ENCODE results near the gene PROC.

The PROC gene

DNA sequence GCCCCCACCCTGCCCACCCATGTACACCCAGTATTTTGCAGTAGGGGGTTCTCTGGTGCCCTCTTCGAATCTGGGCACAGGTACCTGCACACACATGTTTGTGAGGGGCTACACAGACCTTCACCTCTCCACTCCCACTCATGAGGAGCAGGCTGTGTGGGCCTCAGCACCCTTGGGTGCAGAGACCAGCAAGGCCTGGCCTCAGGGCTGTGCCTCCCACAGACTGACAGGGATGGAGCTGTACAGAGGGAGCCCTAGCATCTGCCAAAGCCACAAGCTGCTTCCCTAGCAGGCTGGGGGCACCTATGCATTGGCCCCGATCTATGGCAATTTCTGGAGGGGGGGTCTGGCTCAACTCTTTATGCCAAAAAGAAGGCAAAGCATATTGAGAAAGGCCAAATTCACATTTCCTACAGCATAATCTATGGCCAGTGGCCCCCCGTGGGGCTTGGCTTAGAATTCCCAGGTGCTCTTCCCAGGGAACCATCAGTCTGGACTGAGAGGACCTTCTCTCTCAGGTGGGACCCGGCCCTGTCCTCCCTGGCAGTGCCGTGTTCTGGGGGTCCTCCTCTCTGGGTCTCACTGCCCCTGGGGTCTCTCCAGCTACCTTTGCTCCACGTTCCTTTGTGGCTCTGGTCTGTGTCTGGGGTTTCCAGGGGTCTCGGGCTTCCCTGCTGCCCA, 9.3 kb downstream of the PROC start:
- 100% methylated on average over 5 of the region's 7 CpGs for WGBS (ENCODE audit: insufficient coverage)
- peaks cover 0 to 3% (median 0%) of the 10 kb centered on the region in 4 experiments for H3K36me3 ChIP-seq (ENCODE audit: control insufficient read depth in 4 of 4, insufficient read depth in 4 of 4, low read length in 3 of 4)
- peaks cover 0 to 6% (median 0%) of the 10 kb centered on the region in 5 experiments for H3K27me3 ChIP-seq (replicated peaks in 2 of 5; ENCODE audit: control insufficient read depth in 4 of 5, insufficient read depth in 5 of 5, low read length in 4 of 5)
- no peaks in the 10 kb centered on the region for H3K9me3 ChIP-seq (ENCODE audit: control extremely low read depth in 1 of 5, control insufficient read depth in 4 of 5, insufficient read depth in 2 of 5, low read depth in 1 of 5, low read length in 4 of 5)
- H3K27ac ChIP-seq (ENCODE audit: insufficient read depth in 1 of 2, low read depth in 1 of 2, low read length in 2 of 2, poor library complexity in 1 of 2, severe bottlenecking in 2 of 2) = no peak overlapping the region
- DNase-seq = no peak
- peaks cover 0 to 19% (median 13%) of the 10 kb centered on the region in 4 experiments for H3K4me1 ChIP-seq (ENCODE audit: control extremely low read depth in 1 of 4, control insufficient read depth in 4 of 4, insufficient read depth in 4 of 4, low read length in 3 of 4)
- CTCF ChIA-PET = interaction anchor here (2.9 kb wide), 1 partner anchor 52 kb away, joined by 11 read pairs; no protein-coding TSS in a partner anchor
- H3K4me3 ChIP-seq (ENCODE audit: control insufficient read depth in 1 of 7, extremely low read depth in 1 of 7, insufficient read depth in 4 of 7, low read depth in 2 of 7, low read length in 6 of 7) = no peak overlapping the region
- POLR2A ChIA-PET = no interaction called here

DNA sequence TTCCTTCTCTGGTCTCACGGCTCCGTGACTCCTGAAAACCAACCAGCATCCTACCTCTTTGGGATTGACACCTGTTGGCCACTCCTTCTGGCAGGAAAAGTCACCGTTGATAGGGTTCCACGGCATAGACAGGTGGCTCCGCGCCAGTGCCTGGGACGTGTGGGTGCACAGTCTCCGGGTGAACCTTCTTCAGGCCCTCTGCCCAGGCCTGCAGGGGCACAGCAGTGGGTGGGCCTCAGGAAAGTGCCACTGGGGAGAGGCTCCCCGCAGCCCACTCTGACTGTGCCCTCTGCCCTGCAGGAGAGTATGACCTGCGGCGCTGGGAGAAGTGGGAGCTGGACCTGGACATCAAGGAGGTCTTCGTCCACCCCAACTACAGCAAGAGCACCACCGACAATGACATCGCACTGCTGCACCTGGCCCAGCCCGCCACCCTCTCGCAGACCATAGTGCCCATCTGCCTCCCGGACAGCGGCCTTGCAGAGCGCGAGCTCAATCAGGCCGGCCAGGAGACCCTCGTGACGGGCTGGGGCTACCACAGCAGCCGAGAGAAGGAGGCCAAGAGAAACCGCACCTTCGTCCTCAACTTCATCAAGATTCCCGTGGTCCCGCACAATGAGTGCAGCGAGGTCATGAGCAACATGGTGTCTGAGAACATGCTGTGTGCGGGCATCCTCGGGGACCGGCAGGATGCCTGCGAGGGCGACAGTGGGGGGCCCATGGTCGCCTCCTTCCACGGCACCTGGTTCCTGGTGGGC, 10.0 kb downstream of the PROC start:
- Histone ChIP-seq H3K27me3 (replicated peaks in 2 of 5; ENCODE audit: control insufficient read depth in 4 of 5, insufficient read depth in 5 of 5, low read length in 4 of 5) (peaks cover 0 to 2% (median 0%) of the 10 kb centered on the region in 5 experiments), H3K9me3 (ENCODE audit: control extremely low read depth in 1 of 5, control insufficient read depth in 4 of 5, insufficient read depth in 2 of 5, low read depth in 1 of 5, low read length in 4 of 5) (no peaks in the 10 kb centered on the region), H3K4me3 (ENCODE audit: control insufficient read depth in 1 of 7, extremely low read depth in 1 of 7, insufficient read depth in 4 of 7, low read depth in 2 of 7, low read length in 6 of 7) (no peak overlapping the region), H3K4me1 (ENCODE audit: control extremely low read depth in 1 of 4, control insufficient read depth in 4 of 4, insufficient read depth in 4 of 4, low read length in 3 of 4) (peaks cover 0 to 14% (median 7%) of the 10 kb centered on the region in 4 experiments), H3K36me3 (ENCODE audit: control insufficient read depth in 4 of 4, insufficient read depth in 4 of 4, low read length in 3 of 4) (peaks cover 0 to 3% (median 0%) of the 10 kb centered on the region in 4 experiments), H3K27ac (ENCODE audit: insufficient read depth in 1 of 2, low read depth in 1 of 2, low read length in 2 of 2, poor library complexity in 1 of 2, severe bottlenecking in 2 of 2) (no peak overlapping the region)
- POLR2A ChIA-PET = no interaction called here
- CTCF ChIA-PET = interaction anchor here (2.9 kb wide), 1 partner anchor 51 kb away, joined by 11 read pairs; no protein-coding TSS in a partner anchor
- WGBS (ENCODE audit: insufficient coverage) = 95% methylated on average over 31 of the region's 36 CpGs
- DNase-seq = no peak

DNA sequence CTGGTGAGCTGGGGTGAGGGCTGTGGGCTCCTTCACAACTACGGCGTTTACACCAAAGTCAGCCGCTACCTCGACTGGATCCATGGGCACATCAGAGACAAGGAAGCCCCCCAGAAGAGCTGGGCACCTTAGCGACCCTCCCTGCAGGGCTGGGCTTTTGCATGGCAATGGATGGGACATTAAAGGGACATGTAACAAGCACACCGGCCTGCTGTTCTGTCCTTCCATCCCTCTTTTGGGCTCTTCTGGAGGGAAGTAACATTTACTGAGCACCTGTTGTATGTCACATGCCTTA, 10.5 kb downstream of the PROC start:
- CTCF ChIA-PET = interaction anchor here (1.1 to 2.9 kb wide), 2 partner anchors 13 to 50 kb away, joined by 6 to 11 read pairs; no protein-coding TSS in a partner anchor
- Histone ChIP-seq H3K4me1 (ENCODE audit: control extremely low read depth in 1 of 4, control insufficient read depth in 4 of 4, insufficient read depth in 4 of 4, low read length in 3 of 4) (peaks cover 0 to 9% (median 2%) of the 10 kb centered on the region in 4 experiments), H3K27ac (ENCODE audit: insufficient read depth in 1 of 2, low read depth in 1 of 2, low read length in 2 of 2, poor library complexity in 1 of 2, severe bottlenecking in 2 of 2) (no peak overlapping the region), H3K36me3 (ENCODE audit: control insufficient read depth in 4 of 4, insufficient read depth in 4 of 4, low read length in 3 of 4) (peaks cover 0 to 3% (median 0%) of the 10 kb centered on the region in 4 experiments), H3K9me3 (ENCODE audit: control extremely low read depth in 1 of 5, control insufficient read depth in 4 of 5, insufficient read depth in 2 of 5, low read depth in 1 of 5, low read length in 4 of 5) (no peaks in the 10 kb centered on the region), H3K27me3 (replicated peaks in 2 of 5; ENCODE audit: control insufficient read depth in 4 of 5, insufficient read depth in 5 of 5, low read length in 4 of 5) (no peaks in the 10 kb centered on the region), H3K4me3 (ENCODE audit: control insufficient read depth in 1 of 7, extremely low read depth in 1 of 7, insufficient read depth in 4 of 7, low read depth in 2 of 7, low read length in 6 of 7) (no peak overlapping the region)
- POLR2A ChIA-PET = no interaction called here
- WGBS (ENCODE audit: insufficient coverage) = 94% methylated on average over 6 of the region's 6 CpGs
- DNase-seq = no peak

DNA sequence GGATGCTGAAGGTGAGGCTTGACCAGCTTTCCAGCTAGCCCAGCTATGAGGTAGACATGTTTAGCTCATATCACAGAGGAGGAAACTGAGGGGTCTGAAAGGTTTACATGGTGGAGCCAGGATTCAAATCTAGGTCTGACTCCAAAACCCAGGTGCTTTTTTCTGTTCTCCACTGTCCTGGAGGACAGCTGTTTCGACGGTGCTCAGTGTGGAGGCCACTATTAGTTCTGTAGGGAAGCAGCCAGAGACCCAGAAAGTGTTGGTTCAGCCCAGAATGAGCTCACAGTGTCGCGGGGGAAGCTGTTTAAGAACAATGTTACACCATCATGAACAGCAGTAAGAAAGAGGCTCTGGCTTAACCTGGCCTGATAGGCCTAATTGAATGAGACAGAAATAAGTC, 11.1 kb downstream of the PROC start:
- no peaks in the 10 kb centered on the region for H3K9me3 ChIP-seq (ENCODE audit: control extremely low read depth in 1 of 5, control insufficient read depth in 4 of 5, insufficient read depth in 2 of 5, low read depth in 1 of 5, low read length in 4 of 5)
- no peak for DNase-seq
- H3K27me3 ChIP-seq (replicated peaks in 2 of 5; ENCODE audit: control insufficient read depth in 4 of 5, insufficient read depth in 5 of 5, low read length in 4 of 5) = no peaks in the 10 kb centered on the region
- 94% methylated on average over 2 of the region's 4 CpGs for WGBS (ENCODE audit: insufficient coverage)
- no peak overlapping the region for H3K4me3 ChIP-seq (ENCODE audit: control insufficient read depth in 1 of 7, extremely low read depth in 1 of 7, insufficient read depth in 4 of 7, low read depth in 2 of 7, low read length in 6 of 7)
- ChIA-PET CTCF (interaction anchor here (0.8 to 2.9 kb wide), 4 partner anchors 11 to 107 kb away, joined by 3 to 11 read pairs (median 4); partner anchors contain the start of gene PROC), POLR2A (no interaction called here)
- H3K36me3 ChIP-seq (ENCODE audit: control insufficient read depth in 4 of 4, insufficient read depth in 4 of 4, low read length in 3 of 4) = peaks cover 0 to 3% (median 0%) of the 10 kb centered on the region in 4 experiments
- H3K27ac ChIP-seq (ENCODE audit: insufficient read depth in 1 of 2, low read depth in 1 of 2, low read length in 2 of 2, poor library complexity in 1 of 2, severe bottlenecking in 2 of 2) = no peak overlapping the region
- peaks cover 0 to 8% (median 2%) of the 10 kb centered on the region in 4 experiments for H3K4me1 ChIP-seq (ENCODE audit: control extremely low read depth in 1 of 4, control insufficient read depth in 4 of 4, insufficient read depth in 4 of 4, low read length in 3 of 4)

DNA sequence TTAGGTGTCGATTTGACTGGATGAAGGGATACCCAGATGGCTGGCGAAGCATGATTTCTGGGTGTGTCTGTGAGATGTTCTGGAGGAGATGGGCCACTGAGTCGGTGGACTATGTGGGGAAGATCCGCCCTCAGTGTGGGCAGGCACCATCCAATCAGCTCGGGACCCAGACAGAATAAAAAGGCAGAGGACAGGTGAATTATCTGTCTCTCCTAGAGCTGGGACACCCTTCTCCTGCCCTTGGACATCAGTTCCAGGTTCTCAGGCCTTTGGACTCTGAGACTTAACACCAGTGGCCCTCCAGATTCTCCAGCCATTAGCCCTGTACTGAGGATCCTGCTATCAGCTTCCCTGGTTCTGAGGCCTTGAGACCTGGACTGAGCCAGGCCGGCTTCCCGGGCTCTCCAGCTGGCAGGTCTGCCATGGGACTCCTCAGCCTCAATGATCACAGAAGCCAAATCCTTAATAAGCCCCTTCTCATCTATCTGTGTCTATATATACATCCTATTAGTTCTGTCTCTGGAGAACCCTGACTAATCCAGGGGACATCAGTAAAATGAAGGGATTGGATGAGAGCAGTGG, 11.7 kb downstream of the PROC start:
- DNase-seq = no peak
- peaks cover 0 to 3% (median 0%) of the 10 kb centered on the region in 4 experiments for H3K36me3 ChIP-seq (ENCODE audit: control insufficient read depth in 4 of 4, insufficient read depth in 4 of 4, low read length in 3 of 4)
- H3K27ac ChIP-seq (ENCODE audit: insufficient read depth in 1 of 2, low read depth in 1 of 2, low read length in 2 of 2, poor library complexity in 1 of 2, severe bottlenecking in 2 of 2) = no peak overlapping the region
- peaks cover 0 to 2% (median 0%) of the 10 kb centered on the region in 4 experiments for H3K4me1 ChIP-seq (ENCODE audit: control extremely low read depth in 1 of 4, control insufficient read depth in 4 of 4, insufficient read depth in 4 of 4, low read length in 3 of 4)
- H3K4me3 ChIP-seq (ENCODE audit: control insufficient read depth in 1 of 7, extremely low read depth in 1 of 7, insufficient read depth in 4 of 7, low read depth in 2 of 7, low read length in 6 of 7) = no peak overlapping the region
- POLR2A ChIA-PET = no interaction called here
- H3K27me3 ChIP-seq (replicated peaks in 2 of 5; ENCODE audit: control insufficient read depth in 4 of 5, insufficient read depth in 5 of 5, low read length in 4 of 5) = no peaks in the 10 kb centered on the region
- H3K9me3 ChIP-seq (ENCODE audit: control extremely low read depth in 1 of 5, control insufficient read depth in 4 of 5, insufficient read depth in 2 of 5, low read depth in 1 of 5, low read length in 4 of 5) = no peaks in the 10 kb centered on the region
- 92% methylated on average over 4 of the region's 7 CpGs for WGBS (ENCODE audit: insufficient coverage)
- CTCF ChIA-PET = interaction anchor here (0.8 to 2.9 kb wide), 4 partner anchors 11 to 108 kb away, joined by 3 to 11 read pairs (median 4); partner anchors contain the start of gene PROC

DNA sequence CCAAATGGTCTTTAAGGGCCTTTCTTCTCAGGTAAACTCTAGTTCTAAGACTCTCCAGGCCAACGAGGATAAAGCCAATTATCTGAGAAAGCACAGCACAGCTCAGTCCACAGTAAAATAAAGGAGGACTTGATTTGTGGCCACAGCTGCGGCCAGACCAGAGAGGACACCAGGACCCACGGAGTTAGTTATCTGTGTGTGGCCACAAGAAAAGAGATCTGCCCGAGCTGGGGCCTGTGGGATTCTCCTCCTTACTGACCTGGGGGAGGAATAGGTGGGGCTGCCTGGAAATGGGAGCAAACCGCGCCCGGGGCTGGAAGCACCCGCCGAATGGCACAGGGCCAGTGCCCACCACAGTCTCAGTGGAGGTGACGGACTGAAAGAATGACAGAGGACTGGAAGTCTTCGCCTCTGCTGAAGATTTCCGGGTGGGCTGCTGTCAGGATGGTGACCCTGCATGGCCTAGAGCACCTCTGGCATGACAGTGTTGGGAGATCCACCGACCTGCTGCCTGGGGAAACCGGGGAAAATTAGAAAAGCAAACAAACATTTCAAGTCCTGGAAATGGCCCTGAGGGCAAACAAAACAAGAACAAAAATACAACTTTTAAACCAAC, 13.3 kb downstream of the PROC start:
- H3K27ac ChIP-seq (ENCODE audit: insufficient read depth in 1 of 2, low read depth in 1 of 2, low read length in 2 of 2, poor library complexity in 1 of 2, severe bottlenecking in 2 of 2) = no peak overlapping the region
- 91% methylated on average over 13 of the region's 14 CpGs for WGBS (ENCODE audit: insufficient coverage)
- no peaks in the 10 kb centered on the region for H3K9me3 ChIP-seq (ENCODE audit: control extremely low read depth in 1 of 5, control insufficient read depth in 4 of 5, insufficient read depth in 2 of 5, low read depth in 1 of 5, low read length in 4 of 5)
- CTCF ChIA-PET = no interaction called here
- H3K4me3 ChIP-seq (ENCODE audit: control insufficient read depth in 1 of 7, extremely low read depth in 1 of 7, insufficient read depth in 4 of 7, low read depth in 2 of 7, low read length in 6 of 7) = no peak overlapping the region
- POLR2A ChIA-PET = no interaction called here
- no peaks in the 10 kb centered on the region for H3K27me3 ChIP-seq (replicated peaks in 2 of 5; ENCODE audit: control insufficient read depth in 4 of 5, insufficient read depth in 5 of 5, low read length in 4 of 5)
- H3K4me1 ChIP-seq (ENCODE audit: control extremely low read depth in 1 of 4, control insufficient read depth in 4 of 4, insufficient read depth in 4 of 4, low read length in 3 of 4) = no peaks in the 10 kb centered on the region
- H3K36me3 ChIP-seq (ENCODE audit: control insufficient read depth in 4 of 4, insufficient read depth in 4 of 4, low read length in 3 of 4) = peaks cover 0 to 3% (median 0%) of the 10 kb centered on the region in 4 experiments
- DNase-seq = no peak

Measured in common myeloid progenitor, CD34-positive (primary cell).